GM12878 (cell line): ENCODE measurements around the gene ITGB8. TPM values are rescaled to one million over a fixed set of nuclear protein-coding genes. Genes with fewer than 3 reads are reported as not detected.
A peak's percentile ranks its signal among the peaks of the same experiment; 100 is the strongest.

ENCODE experiments used
- MEF2B ChIP-seq: fragments of 450-650 bp; IDR thresholded peaks from 2 replicates; pipeline ENCODE4 v1.6.1; 2018; ENCODE audit warnings: mild to moderate bottlenecking, moderate library complexity; ENCODE audit not compliant: partially characterized antibody, poor library complexity, severe bottlenecking
- RUNX3 ChIP-seq: IDR thresholded peaks from 2 replicates; pipeline ENCODE4 v1.6.1; 2012; ENCODE audit warnings: low read length, inconsistent platforms
- YY1 ChIP-seq: IDR thresholded peaks from 2 replicates; pipeline ENCODE4 v1.6.1; 2011; ENCODE audit warnings: low read depth, mild to moderate bottlenecking, low read length
- ZNF687 ChIP-seq: fragments of 450-650 bp; IDR thresholded peaks from 2 replicates; pipeline ENCODE4 v1.6.1; 2017; ENCODE audit warnings: mild to moderate bottlenecking, moderate library complexity
- polyA plus RNA-seq, 11 experiments: library from polyadenylated mRNA; depleted of rRNA in 4 of 11; unstranded in 6 of 11; stranded (reverse) in 5 of 11; fragments of >200 nt; fragmentation: Nextera tagmentation in 4 of 11; fragmentation: Illumina TruSeq in 1 of 11; extraction: Ambion mirVana in 4 of 11; extraction: Trizol in 1 of 11; gene quantifications; 1 replicate in 1 of 11; 2 replicates in 10 of 11; pipeline versions ENCODE4 v1.2.1 to v1.2.3, GENCODE V29; 2011 to 2016; ENCODE audit warnings: inconsistent platforms in 2 of 11, missing spikeins in 2 of 11, low read depth in 1 of 11
- total RNA-seq, 4 experiments: library from RNA; depleted of rRNA in 3 of 4; stranded (reverse); fragments of >200 nt in 3 of 4; fragmentation: Illumina TruSeq in 1 of 4; extraction: Trizol in 1 of 4; gene quantifications; 2 replicates each; pipeline versions ENCODE4 v1.2.1 to v1.2.3, GENCODE V29; 2013 to 2021
- TF ChIP-seq, protein P1 (sequence below): IDR thresholded peaks from 2 replicates; pipeline ENCODE4 v1.6.1; 2012; ENCODE audit warnings: low read length, inconsistent platforms

The ITGB8 gene
- total and polyA plus RNA-seq, 10 of the 15 experiments (the other 5 are each of a cell fraction or from before 2014, with no cell fraction given): 0.37 to 26.2 (median 1.5) TPM

DNA sequence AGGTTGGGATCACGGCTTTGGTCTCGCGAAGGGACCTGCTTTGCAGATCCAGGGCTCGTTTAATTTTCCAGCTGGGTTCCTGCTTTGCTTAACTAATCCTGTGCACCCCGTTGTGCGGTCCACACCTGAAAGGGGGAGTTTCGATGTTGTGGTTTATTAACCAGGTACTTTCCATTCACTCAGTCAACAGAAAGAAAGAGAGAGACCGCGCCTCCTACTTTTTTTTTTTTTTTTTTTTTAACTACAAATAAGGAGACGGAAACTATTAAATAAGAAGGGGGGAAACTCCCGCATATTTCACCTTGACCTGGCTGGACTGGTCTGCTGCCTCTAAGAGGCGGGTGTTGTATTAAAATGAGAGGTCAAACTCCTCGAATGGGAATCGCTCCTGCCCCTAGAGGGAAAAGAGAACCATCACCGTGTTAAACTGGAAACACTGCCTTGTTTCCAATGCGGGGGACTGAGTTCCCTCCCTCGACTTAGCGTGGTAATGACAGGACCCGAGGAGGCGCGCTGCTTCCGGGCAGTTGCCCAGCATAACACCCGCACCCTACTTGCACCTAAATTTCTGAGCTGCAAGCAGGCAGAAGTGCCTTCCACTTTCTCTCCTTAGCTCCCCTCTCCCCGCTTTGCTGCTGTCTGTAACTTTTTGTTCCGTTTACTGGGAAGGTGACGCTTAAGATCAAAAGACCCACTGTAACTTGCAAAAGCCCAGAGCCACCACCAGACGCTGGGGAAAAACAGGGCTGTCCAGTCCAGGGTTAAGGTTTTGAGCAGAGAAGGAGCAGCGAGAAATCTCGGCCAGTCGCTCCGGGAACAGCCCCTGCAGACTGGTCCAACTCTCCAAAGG, 1.1 kb upstream of the ITGB8 start (continued):
- TF ChIP-seq, protein P1, sequence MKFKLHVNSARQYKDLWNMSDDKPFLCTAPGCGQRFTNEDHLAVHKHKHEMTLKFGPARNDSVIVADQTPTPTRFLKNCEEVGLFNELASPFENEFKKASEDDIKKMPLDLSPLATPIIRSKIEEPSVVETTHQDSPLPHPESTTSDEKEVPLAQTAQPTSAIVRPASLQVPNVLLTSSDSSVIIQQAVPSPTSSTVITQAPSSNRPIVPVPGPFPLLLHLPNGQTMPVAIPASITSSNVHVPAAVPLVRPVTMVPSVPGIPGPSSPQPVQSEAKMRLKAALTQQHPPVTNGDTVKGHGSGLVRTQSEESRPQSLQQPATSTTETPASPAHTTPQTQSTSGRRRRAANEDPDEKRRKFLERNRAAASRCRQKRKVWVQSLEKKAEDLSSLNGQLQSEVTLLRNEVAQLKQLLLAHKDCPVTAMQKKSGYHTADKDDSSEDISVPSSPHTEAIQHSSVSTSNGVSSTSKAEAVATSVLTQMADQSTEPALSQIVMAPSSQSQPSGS: peak; percentile 60; the same call in 1 of the 2 replicates
- TF ChIP-seq MEF2B (peak; percentile 25), YY1 (0 out of 2 replicates have a peak, but pooled peaks have one; percentile 9), ZNF687 (peak; percentile 39), RUNX3 (peak; percentile 95)
